Caco-2 (cell line): ENCODE results near the gene SEC14L5. TPM values are rescaled to one million over a fixed set of nuclear protein-coding genes. Genes with fewer than 3 reads are reported as not detected.
A peak's percentile ranks its signal among the peaks of the same experiment; 100 is the strongest.
"Not testable (repeated sequence)": the region's sequence is repeated elsewhere in the genome, so short reads cannot be mapped to it uniquely, and the experiment has no call there.

Experiments used
- BruUV-seq: library from RNA; stranded (reverse); fragments of 400-500 nt; replicated peaks from 2 replicates; lab custom pipeline; 2021; lab: Mats Ljungman, UMichigan
- CTCF ChIA-PET: fragments of 300-600 bp; sonication (Branson Sonifier 250); formaldehyde crosslinking; loops from one replicate; lab custom pipeline; 2022; ENCODE audit warnings: antibody characterized with exemption; lab: Charles Lee
- POLR2A ChIA-PET: fragments of 300-600 bp; sonication (Branson Sonifier 250); formaldehyde crosslinking; loops from one replicate; lab custom pipeline; 2022; ENCODE audit warnings: antibody characterized with exemption; lab: Charles Lee
- DNase-seq, 2 experiments: peaks; one replicate each; pipeline versions ENCODE4 v3.0.0 to v3.0.0-alpha.2; 2020 to 2022
- H3K27me3 ChIP-seq: replicated peaks from 2 replicates; pipeline ENCODE4 v1.6.0; 2011; ENCODE audit warnings: low read length; ENCODE audit not compliant: control insufficient read depth, insufficient read depth
- H3K36me3 ChIP-seq: 2 replicates; pipeline ENCODE4 v1.5.1; 2011; ENCODE audit warnings: low read length; ENCODE audit not compliant: control insufficient read depth, insufficient read depth
- H3K4me1 ChIP-seq: fragments of 250-450 bp; sonication (Bioruptor Pico); 2 replicates; pipeline ENCODE4 v1.5.1; 2020; ENCODE audit warnings: mild to moderate bottlenecking
- H3K4me3 ChIP-seq: 2 replicates; pipeline ENCODE4 v1.5.1; 2011; ENCODE audit warnings: low read depth, mild to moderate bottlenecking, control low read depth, low read length
- H3K9me3 ChIP-seq: fragments of 250-450 bp; sonication (Bioruptor Pico); 2 replicates; pipeline ENCODE4 v1.5.1; 2020; ENCODE audit warnings: mild to moderate bottlenecking, moderate library complexity
- H3K27ac Mint-ChIP-seq: one replicate; pipeline ENCODE4 v1.8.0; 2022; ENCODE audit warnings: mixed read lengths; ENCODE audit not compliant: unreplicated experiment
- H3K27me3 Mint-ChIP-seq: one replicate; pipeline ENCODE4 v1.8.0; 2022; ENCODE audit warnings: mixed read lengths; ENCODE audit not compliant: insufficient read depth, unreplicated experiment
- H3K36me3 Mint-ChIP-seq: one replicate; pipeline ENCODE4 v1.8.0; 2022; ENCODE audit warnings: mild to moderate bottlenecking, mixed read lengths; ENCODE audit not compliant: insufficient read depth, unreplicated experiment
- H3K4me1 Mint-ChIP-seq: one replicate; pipeline ENCODE4 v1.8.0; 2022; ENCODE audit warnings: low read depth, mixed read lengths; ENCODE audit not compliant: unreplicated experiment
- H3K4me3 Mint-ChIP-seq: one replicate; pipeline ENCODE4 v1.8.0; 2022; ENCODE audit warnings: mild to moderate bottlenecking, moderate library complexity, mixed read lengths; ENCODE audit not compliant: unreplicated experiment
- H3K9me3 Mint-ChIP-seq: one replicate; pipeline ENCODE4 v1.8.0; 2022; ENCODE audit warnings: mixed read lengths; ENCODE audit not compliant: unreplicated experiment
- CTCF ChIP-seq, 2 experiments: fragments of 200-600 bp in 1 of 2; IDR thresholded peaks; 1 replicate in 1 of 2; 2 replicates in 1 of 2; pipeline versions ENCODE4 v1.5.1 to v1.8.0; 2011 to 2022; ENCODE audit warnings: antibody characterized with exemption in 1 of 2, control low read depth in 1 of 2, inconsistent platforms in 1 of 2, low read depth in 1 of 2, low read length in 1 of 2, mild to moderate bottlenecking in 1 of 2, moderate library complexity in 1 of 2; ENCODE audit not compliant: insufficient read depth in 1 of 2, severe bottlenecking in 1 of 2, unreplicated experiment in 1 of 2
- intact Hi-C: fragments of 100-400 bp; cut with micrococcal nuclease; formaldehyde crosslinking; loops from one replicate; pipeline ENCODE4 v1.10.0; 2022; ENCODE audit not compliant: unreplicated experiment
- total RNA-seq: library from RNA; stranded (reverse); gene quantifications from 2 replicates; pipeline ENCODE4 v1.2.3, GENCODE V29; 2022

SEC14L5 gene
- total RNA-seq, 1 experiment from 2014 or later: 0.14 TPM

GRCh38 chr16:4949986-4950385, 8.1 kb upstream of the SEC14L5 start:
- Mint-ChIP-seq H3K4me1 (peaks cover 33% of the 10 kb centered on the region), H3K36me3 (no peaks in the 10 kb centered on the region), H3K4me3 (no peak overlapping the region), H3K9me3 (no peaks in the 10 kb centered on the region), H3K27me3 (no peaks in the 10 kb centered on the region), H3K27ac (no peak overlapping the region)
- no peaks in the 10 kb centered on the region for H3K9me3 ChIP-seq
- intact Hi-C loops: loop anchor here (1.0 kb wide), 1 partner anchor 23 kb away; no protein-coding TSS in a partner anchor
- ChIA-PET CTCF (no interaction called here), POLR2A (no interaction called here)
- BruUV-seq: no TSS peak
- no peak for TF ChIP-seq CTCF (IDR thresholded peaks at IDR 0.05; ENCODE audit: insufficient read depth in 1 of 2, low read depth in 1 of 2, low read length in 1 of 2, severe bottlenecking in 1 of 2, unreplicated experiment in 1 of 2)
- peaks cover 37% of the 10 kb centered on the region for H3K4me1 ChIP-seq
- no peak overlapping the region for H3K4me3 ChIP-seq
- no peaks in the 10 kb centered on the region for H3K27me3 ChIP-seq
- H3K36me3 ChIP-seq: no peaks in the 10 kb centered on the region
- DNase-seq: no peak

- H3K4me3 Mint-ChIP-seq, CTCF ChIA-PET, intact Hi-C loops, H3K36me3 Mint-ChIP-seq, H3K4me3 ChIP-seq, DNase-seq, H3K36me3 ChIP-seq, H3K9me3 ChIP-seq, H3K27me3 ChIP-seq, H3K9me3 Mint-ChIP-seq, BruUV-seq, H3K27me3 Mint-ChIP-seq, POLR2A ChIA-PET: not testable (repeated sequence)
- peak overlapping the region; percentile 13 for H3K27ac Mint-ChIP-seq
- peaks cover 25% of the 10 kb centered on the region for H3K4me1 ChIP-seq
- H3K4me1 Mint-ChIP-seq: peaks cover 27% of the 10 kb centered on the region
These were observed 6.5 kb upstream of the SEC14L5 start for GRCh38 chr16:4951583-4951982.

- H3K27ac Mint-ChIP-seq: no peak overlapping the region
- BruUV-seq: no TSS peak
- peaks cover 4% of the 10 kb centered on the region for H3K27me3 Mint-ChIP-seq
- ChIA-PET POLR2A (no interaction called here), CTCF (no interaction called here)
- Histone ChIP-seq H3K36me3 (no peaks in the 10 kb centered on the region), H3K9me3 (no peaks in the 10 kb centered on the region), H3K27me3 (no peaks in the 10 kb centered on the region), H3K4me3 (no peak overlapping the region), H3K4me1 (peaks cover 10% of the 10 kb centered on the region)
- H3K4me1 Mint-ChIP-seq: peaks cover 8% of the 10 kb centered on the region
- no peak for TF ChIP-seq CTCF (IDR thresholded peaks at IDR 0.05; ENCODE audit: insufficient read depth in 1 of 2, low read depth in 1 of 2, low read length in 1 of 2, severe bottlenecking in 1 of 2, unreplicated experiment in 1 of 2)
- intact Hi-C loops: loop anchor here (5.0 kb wide), 2 partner anchors 68 to 143 kb away; partner anchors contain the start of gene EEF2KMT
- no peak for DNase-seq
- no peaks in the 10 kb centered on the region for H3K9me3 Mint-ChIP-seq
- H3K4me3 Mint-ChIP-seq: no peak overlapping the region
- H3K36me3 Mint-ChIP-seq: peaks cover 5% of the 10 kb centered on the region
These were observed 3.4 kb upstream of the SEC14L5 start for GRCh38 chr16:4954714-4955113.
